SH-SY5Y (cell line): ENCODE data around the gene DGUOK.

Experiments used
- GATA2 ChIP-seq: IDR thresholded peaks from 2 replicates; pipeline ENCODE4 v1.6.1; 2011; ENCODE audit warnings: mild to moderate bottlenecking, low read depth, low read length
- GATA3 ChIP-seq: IDR thresholded peaks from 2 replicates; pipeline ENCODE4 v1.6.1; 2011; ENCODE audit warnings: low read depth, mild to moderate bottlenecking, low read length, moderate library complexity

DNA sequence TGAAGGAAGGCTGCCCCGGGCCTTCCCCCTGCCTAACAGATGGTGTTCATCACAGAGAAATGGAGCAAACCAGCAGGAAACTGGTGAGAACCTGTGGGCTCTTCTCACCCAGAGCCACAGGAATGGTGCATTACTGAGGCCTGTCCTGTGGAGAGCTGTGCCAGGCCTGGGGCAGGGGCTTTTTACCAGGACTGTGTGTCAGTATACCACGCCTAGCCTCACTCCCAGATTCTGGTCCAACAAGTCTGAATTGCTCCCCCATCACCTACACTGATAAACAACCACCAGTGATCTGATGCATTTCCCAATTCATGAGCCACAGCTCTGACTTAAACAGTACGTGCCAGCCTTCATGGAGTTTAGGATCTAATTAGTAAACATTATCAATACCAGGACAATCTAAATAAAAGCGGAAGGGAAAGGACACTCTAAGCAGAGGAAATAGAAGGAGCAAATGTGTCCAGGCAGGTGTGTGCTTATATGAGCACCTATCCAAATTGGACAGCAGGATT lies 8.9 kb upstream of the DGUOK start:
- TF ChIP-seq GATA2 (no peak), GATA3 (no peak)
